Activated naive CD4-positive, alpha-beta T cell treated with anti-CD3 and anti-CD28 coated beads for 36 hours (primary cell): Measurements from ENCODE around the gene SUPT3H. TPM values are rescaled to one million over a fixed set of nuclear protein-coding genes. Genes with fewer than 3 reads are reported as not detected.
A peak's percentile ranks its signal among the peaks of the same experiment; 100 is the strongest.

Experiments used
- CTCF ChIA-PET: fragments of 350-600 bp; sonication (Branson Sonifier 250); formaldehyde crosslinking; loops from one replicate; lab custom pipeline; 2021; ENCODE audit warnings: antibody characterized with exemption; lab: Charles Lee
- DNase-seq: peaks from one replicate; pipeline ENCODE4 v3.0.0-alpha.2; 2020
- H3K27ac Mint-ChIP-seq: one replicate; pipeline ENCODE4 v1.8.0; 2021; ENCODE audit warnings: mild to moderate bottlenecking, mixed read lengths
- H3K27me3 Mint-ChIP-seq: one replicate; pipeline ENCODE4 v1.8.0; 2021; ENCODE audit warnings: low read depth, mixed read lengths
- H3K36me3 Mint-ChIP-seq: one replicate; pipeline ENCODE4 v1.8.0; 2021; ENCODE audit warnings: low read depth, mixed read lengths
- H3K4me1 Mint-ChIP-seq: one replicate; pipeline ENCODE4 v1.8.0; 2021; ENCODE audit warnings: low read depth, mixed read lengths
- H3K4me3 Mint-ChIP-seq: one replicate; pipeline ENCODE4 v1.8.0; 2021; ENCODE audit warnings: mild to moderate bottlenecking, moderate library complexity, mixed read lengths
- H3K9me3 Mint-ChIP-seq: one replicate; pipeline ENCODE4 v1.8.0; 2021; ENCODE audit warnings: mixed read lengths
- intact Hi-C: fragments of 100-400 bp; cut with micrococcal nuclease; formaldehyde crosslinking; loops from one replicate; pipeline ENCODE4 v1.15.1; 2023
- total RNA-seq, 2 experiments: library from RNA; stranded (reverse); gene quantifications; one replicate each; pipeline ENCODE4 v1.2.3, GENCODE V29; 2021

SUPT3H gene
- total RNA-seq, 2 experiments from 2014 or later = 15.7 to 17.9 TPM

DNA sequence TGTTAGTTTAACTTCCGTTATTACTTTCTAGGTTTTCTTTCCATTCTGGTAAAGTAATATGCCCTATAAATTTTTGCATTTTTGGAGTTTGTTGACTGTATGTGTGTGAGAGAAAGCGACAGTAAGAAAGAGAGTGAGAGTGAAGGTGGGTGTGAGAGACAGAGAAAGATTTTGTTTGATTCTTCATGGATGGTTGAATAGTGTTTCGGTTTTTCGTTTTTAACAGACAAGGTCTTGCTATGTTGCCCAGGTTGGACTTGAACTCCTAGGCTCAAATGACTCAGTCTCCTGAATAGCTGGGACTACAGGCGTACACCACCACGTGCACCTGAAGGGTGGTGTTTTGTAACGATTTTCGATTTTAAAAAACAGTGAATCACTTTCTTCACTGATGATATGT, 378.7 kb downstream of the SUPT3H start:
- DNase-seq = no peak
- H3K9me3 Mint-ChIP-seq = no peaks in the 10 kb centered on the region
- H3K4me3 Mint-ChIP-seq = no peak overlapping the region
- no peaks in the 10 kb centered on the region for H3K27me3 Mint-ChIP-seq
- no peak overlapping the region for H3K27ac Mint-ChIP-seq
- CTCF ChIA-PET = no interaction called here
- peaks cover 6% of the 10 kb centered on the region for H3K36me3 Mint-ChIP-seq
- intact Hi-C loops = no loop called here
- H3K4me1 Mint-ChIP-seq = peaks cover 19% of the 10 kb centered on the region

DNA sequence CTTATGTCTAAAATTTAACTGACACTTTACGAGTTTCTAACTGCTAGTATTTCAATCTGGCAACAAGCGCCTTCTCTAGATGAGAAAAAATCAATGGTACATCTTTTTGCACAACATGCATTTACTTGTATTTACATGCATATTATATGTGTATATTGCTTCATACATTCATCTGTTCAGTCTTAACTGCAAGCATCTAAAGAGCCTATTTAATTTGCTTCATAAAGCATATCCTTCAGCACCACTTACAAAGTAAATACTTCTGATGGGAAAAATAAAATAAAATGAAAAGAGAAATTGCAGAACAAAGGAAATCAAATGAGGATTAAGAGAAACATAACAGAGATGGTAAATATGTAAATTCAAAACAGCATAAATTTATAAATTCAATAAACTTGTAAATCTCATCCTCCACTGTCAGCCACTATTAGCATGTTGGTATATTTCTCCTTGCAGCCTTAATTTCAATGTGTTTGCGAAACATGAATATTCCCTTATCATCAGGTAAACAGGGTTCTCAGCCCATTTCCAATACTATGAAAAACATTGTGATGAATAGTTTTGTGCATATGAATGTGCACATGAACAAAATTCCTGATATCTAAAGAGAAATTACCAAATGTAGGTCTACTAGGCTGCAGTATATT, 382.1 kb downstream of the SUPT3H start:
- CTCF ChIA-PET = no interaction called here
- no peaks in the 10 kb centered on the region for H3K9me3 Mint-ChIP-seq
- no peaks in the 10 kb centered on the region for H3K27me3 Mint-ChIP-seq
- H3K27ac Mint-ChIP-seq = no peak overlapping the region
- DNase-seq = no peak
- intact Hi-C loops = no loop called here
- peaks cover 8% of the 10 kb centered on the region for H3K36me3 Mint-ChIP-seq
- peaks cover 1% of the 10 kb centered on the region for H3K4me1 Mint-ChIP-seq
- H3K4me3 Mint-ChIP-seq = no peak overlapping the region

DNA sequence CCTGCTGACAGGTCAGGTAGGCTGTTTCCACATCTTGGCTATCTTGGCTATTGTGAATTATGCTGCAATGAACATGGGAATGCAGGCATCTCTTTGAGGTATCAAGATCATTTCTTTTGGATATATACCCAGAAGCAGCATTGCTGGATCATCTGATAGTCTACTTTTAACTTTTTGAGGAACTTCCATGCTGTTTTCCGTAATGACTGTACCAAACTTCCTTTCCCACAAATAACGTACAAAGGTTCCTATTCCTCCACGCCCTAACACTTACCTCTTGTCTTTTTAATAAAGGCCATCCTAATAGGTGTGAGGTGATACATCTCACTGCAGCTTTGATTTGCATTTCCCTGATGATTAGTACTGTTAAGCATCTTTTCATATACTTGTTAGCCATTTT, 388.3 kb downstream of the SUPT3H start:
- Mint-ChIP-seq H3K9me3 (no peaks in the 10 kb centered on the region), H3K4me1 (peaks cover 10% of the 10 kb centered on the region), H3K36me3 (peaks cover 2% of the 10 kb centered on the region), H3K27me3 (no peaks in the 10 kb centered on the region), H3K27ac (no peak overlapping the region), H3K4me3 (no peak overlapping the region)
- intact Hi-C loops = no loop called here
- no peak for DNase-seq
- CTCF ChIA-PET = no interaction called here

DNA sequence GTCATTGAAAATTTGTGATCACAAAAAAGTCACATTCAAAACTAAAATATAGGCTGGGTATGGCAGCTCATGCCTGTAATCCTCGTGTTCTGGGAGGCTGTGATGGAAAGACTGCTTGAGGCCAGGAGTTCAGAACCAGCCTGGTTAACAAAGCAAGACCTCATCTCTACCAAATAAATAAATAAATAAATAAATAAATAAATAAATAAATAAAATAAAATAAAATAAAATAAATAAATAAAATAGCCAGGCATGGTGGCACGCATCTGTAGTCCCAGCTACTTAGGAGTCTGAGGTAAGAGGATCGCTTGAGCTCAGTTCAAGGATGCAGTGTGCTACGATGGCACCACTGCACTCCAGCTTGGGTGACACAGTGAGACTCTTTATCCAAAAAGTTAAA, 392.7 kb downstream of the SUPT3H start:
- Mint-ChIP-seq H3K4me1 (peaks cover 22% of the 10 kb centered on the region), H3K27ac (no peak overlapping the region), H3K4me3 (no peak overlapping the region), H3K9me3 (no peaks in the 10 kb centered on the region), H3K27me3 (no peaks in the 10 kb centered on the region), H3K36me3 (peaks cover 2% of the 10 kb centered on the region)
- CTCF ChIA-PET = no interaction called here
- DNase-seq = no peak
- intact Hi-C loops = no loop called here

DNA sequence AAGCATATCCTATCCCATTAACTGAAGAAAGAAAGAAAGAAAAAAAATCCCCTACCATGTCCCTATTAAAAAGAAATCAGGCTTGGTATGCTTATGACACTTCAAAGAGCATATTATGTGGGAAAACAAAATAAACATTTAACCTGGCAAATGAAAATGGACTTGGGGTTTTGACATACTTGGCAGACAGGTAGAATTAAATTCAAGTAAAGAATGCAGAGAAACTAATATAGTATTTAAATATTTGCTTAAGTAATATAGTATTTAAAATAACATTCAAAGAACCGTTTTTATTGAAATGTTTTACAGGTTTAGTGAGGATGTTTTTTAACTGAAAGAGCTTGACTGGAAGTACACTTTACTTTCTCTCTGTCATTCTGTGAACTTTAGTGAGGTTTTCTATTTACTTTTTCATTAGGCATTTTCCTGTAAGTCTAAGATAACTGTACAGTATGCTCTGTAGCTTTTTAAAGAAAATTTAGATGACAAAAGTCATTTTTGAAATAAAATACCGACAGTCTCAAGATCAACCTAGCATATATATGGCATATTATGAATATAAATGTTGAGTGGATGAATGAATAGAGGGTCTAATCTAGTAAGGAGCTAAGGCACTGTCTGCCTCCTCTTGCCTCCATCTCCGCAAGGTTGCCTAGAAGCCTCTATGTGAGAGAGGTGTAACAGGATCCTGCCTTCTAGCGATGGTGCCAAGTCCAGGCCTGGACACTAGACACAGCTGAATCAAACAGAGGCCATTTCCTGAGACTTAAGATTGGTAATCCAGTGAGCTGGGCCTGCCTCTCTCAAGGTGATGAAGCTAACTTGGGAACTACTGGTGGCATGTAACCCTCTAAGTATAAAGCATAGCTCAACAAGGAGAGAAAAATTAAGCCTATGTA, 394.0 kb downstream of the SUPT3H start:
- Mint-ChIP-seq H3K27me3 (no peaks in the 10 kb centered on the region), H3K36me3 (peaks cover 2% of the 10 kb centered on the region), H3K4me3 (no peak overlapping the region), H3K27ac (no peak overlapping the region), H3K9me3 (no peaks in the 10 kb centered on the region), H3K4me1 (peaks cover 28% of the 10 kb centered on the region)
- no peak for DNase-seq
- CTCF ChIA-PET = no interaction called here
- intact Hi-C loops = no loop called here

DNA sequence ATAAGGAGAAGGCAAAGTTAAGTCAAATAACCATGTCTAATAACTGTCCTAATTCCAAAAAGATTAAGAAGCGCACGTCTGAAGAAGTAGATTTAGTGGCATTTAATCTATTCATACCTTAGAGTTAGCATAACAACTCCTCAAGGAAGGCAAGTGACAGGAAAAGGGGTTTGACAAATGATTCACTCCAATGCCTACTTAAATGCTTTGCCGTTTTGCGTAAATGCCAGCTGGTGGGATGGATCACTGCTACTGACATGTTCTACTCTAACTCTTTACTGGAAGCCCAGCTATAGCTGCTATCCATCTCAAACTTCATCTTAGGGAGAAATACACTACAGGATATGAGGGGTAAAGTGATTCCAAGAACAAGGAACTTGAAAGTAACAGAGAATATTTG, 396.9 kb downstream of the SUPT3H start:
- CTCF ChIA-PET = no interaction called here
- Mint-ChIP-seq H3K4me1 (peaks cover 39% of the 10 kb centered on the region), H3K27ac (no peak overlapping the region), H3K36me3 (peaks cover 2% of the 10 kb centered on the region), H3K9me3 (no peaks in the 10 kb centered on the region), H3K27me3 (no peaks in the 10 kb centered on the region), H3K4me3 (no peak overlapping the region)
- intact Hi-C loops = no loop called here
- no peak for DNase-seq

DNA sequence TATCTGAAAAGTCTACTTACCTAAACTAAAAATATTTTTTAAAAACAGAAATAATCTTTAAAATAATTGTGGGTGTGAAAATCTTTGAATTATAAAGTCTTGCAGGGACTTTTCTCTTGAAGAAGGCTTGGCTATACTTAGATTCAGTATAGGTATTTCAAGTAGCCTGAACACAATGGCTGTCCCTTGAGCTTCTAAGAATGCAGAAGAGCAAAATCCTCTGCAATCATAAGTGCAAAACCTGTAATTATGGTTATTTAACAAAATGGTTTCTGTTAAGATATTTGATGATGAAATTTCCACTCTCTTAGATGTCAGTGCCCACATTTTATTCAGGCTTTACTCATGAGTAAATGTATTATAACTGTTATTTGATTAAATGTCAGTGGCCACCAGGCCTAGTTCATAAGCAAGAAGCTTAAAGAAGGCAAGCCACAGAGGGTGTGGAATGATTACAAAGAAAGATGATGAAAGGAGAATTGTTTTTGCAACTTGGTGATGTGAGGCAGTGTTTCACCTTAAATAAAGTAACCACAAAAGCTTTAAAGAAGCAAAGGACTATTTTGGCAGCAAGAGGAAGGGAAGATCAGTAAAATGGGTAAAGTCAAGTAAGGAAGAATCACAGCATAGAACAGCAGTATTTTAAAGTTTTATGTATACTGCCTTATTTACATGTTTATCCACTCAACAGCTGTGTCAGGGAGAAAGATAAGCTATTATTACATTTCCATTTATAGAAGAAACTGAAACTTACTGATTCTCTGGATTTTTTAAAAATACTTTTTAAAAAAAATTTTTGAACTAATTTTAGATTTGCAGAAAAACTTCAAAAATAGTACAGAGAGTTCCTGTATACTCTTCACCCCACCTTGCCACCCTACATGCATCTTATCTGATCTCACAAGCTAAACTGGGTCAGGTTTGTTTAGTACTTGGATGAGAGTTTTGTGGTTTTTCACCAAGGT, 400.8 kb downstream of the SUPT3H start:
- Mint-ChIP-seq H3K27ac (peak overlapping the region; percentile 16), H3K36me3 (peaks cover 15% of the 10 kb centered on the region), H3K4me3 (no peak overlapping the region), H3K9me3 (peaks cover 13% of the 10 kb centered on the region), H3K27me3 (no peaks in the 10 kb centered on the region), H3K4me1 (peaks cover 35% of the 10 kb centered on the region)
- intact Hi-C loops = loop anchor here (1.0 to 2.0 kb wide), 3 partner anchors 32 to 187 kb away; no protein-coding TSS in a partner anchor
- DNase-seq = peak; percentile 18
- CTCF ChIA-PET = interaction anchor here (0.5 kb wide), 1 partner anchor 39 kb away, joined by 3 read pairs; no protein-coding TSS in a partner anchor

DNA sequence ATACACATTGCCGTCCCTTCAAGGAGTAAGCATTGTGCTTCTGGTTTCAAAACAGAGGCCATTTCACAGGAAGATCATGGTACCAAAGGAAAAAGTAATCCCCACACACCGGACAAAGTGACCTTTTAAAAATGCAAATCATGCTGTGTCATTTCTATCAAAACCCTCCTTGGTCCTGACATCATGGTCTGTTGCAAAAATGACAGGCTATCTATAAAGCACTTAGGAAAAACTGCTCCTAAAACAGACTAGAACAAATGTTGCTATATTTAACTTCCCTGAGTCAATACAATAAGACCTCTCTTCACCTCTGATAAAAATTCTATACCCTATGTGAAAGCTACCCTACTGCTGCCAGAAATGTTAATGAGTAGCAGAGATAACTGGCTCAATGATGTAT, 403.2 kb downstream of the SUPT3H start:
- peaks cover 33% of the 10 kb centered on the region for H3K4me1 Mint-ChIP-seq
- H3K36me3 Mint-ChIP-seq = peaks cover 19% of the 10 kb centered on the region
- H3K27me3 Mint-ChIP-seq = no peaks in the 10 kb centered on the region
- H3K4me3 Mint-ChIP-seq = no peak overlapping the region
- intact Hi-C loops = no loop called here
- CTCF ChIA-PET = no interaction called here
- no peak for DNase-seq
- H3K27ac Mint-ChIP-seq = no peak overlapping the region
- peaks cover 20% of the 10 kb centered on the region for H3K9me3 Mint-ChIP-seq

DNA sequence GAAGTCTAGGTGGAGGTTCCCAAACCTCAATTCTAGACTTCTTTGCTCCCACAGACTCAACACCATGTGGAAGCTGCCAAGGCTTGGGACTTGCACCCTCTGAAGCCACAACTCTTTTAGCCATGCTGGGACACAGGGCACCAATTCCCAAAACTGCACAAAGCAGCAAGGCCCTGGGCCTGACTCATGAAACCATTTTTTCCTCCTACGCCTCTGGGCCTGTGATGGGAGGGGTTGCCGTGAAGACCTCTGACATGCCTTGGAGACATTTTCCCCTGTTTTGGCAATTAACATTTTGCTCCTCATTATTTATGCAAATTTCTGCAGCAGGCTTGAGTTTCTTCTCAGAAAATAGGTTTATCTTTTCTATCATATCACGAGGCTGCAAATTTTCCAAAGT, 405.0 kb downstream of the SUPT3H start:
- Mint-ChIP-seq H3K27me3 (no peaks in the 10 kb centered on the region), H3K9me3 (peaks cover 20% of the 10 kb centered on the region), H3K4me1 (peaks cover 33% of the 10 kb centered on the region), H3K36me3 (peaks cover 19% of the 10 kb centered on the region), H3K4me3 (no peak overlapping the region), H3K27ac (no peak overlapping the region)
- CTCF ChIA-PET = no interaction called here
- intact Hi-C loops = no loop called here
- DNase-seq = no peak

DNA sequence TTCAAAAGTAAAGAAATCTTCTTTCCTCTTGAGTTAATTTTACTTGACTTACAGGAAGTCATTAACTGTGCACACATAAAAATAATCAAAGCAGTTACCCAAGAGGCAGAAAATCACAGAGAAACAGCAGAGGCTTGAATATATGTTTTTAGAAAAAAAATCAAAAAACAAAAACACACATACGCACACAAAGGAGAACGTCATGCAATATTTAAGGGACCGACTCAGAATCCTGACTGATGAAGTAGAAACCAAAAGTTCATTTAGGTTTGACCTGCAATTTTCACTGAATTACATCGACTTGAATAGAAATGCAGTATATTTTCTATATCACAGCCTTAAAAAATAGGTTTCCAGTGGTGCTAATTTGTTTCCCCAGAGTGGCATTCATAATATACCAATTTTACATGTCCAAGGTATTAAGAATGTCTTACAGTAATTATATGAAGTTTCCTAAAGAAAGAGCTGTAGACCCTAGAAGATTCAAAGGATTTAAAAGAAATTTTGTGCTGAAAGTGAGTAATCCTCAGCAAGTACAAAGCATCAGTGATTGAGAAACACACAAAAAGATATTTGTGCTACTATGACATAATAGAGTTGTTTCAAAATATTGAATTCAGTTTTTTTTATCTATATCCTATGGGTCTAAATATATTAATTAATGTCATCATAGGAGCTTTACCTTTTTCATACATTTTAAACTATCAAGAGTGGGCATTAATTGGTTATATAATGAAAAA, 408.1 kb downstream of the SUPT3H start:
- no peaks in the 10 kb centered on the region for H3K27me3 Mint-ChIP-seq
- no peak for DNase-seq
- H3K9me3 Mint-ChIP-seq = peaks cover 20% of the 10 kb centered on the region
- peaks cover 19% of the 10 kb centered on the region for H3K36me3 Mint-ChIP-seq
- CTCF ChIA-PET = no interaction called here
- H3K4me1 Mint-ChIP-seq = peaks cover 26% of the 10 kb centered on the region
- H3K27ac Mint-ChIP-seq = no peak overlapping the region
- peak overlapping the region; percentile 44 for H3K4me3 Mint-ChIP-seq
- intact Hi-C loops = no loop called here

DNA sequence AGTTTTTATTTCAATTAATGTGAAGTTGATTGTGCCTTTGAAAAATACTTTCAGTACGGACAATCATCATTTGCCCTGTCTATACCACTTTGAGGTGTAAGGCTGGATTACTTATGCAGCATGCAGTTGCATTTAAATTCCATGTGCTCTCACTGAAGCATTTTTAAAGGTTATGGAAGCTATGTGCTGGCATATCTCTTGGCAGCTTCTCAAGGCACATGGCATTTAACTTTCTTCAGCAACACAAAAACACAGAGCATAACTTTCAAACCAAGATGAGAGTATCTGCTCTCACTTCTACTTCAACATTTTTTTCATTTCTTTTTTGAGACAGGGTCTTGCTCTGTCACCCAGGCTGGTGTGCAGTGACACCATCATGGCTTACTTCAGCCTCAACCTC, 410.3 kb downstream of the SUPT3H start:
- Mint-ChIP-seq H3K4me3 (no peak overlapping the region), H3K4me1 (peaks cover 21% of the 10 kb centered on the region), H3K27ac (no peak overlapping the region), H3K9me3 (peaks cover 8% of the 10 kb centered on the region), H3K27me3 (no peaks in the 10 kb centered on the region), H3K36me3 (peaks cover 7% of the 10 kb centered on the region)
- DNase-seq = no peak
- CTCF ChIA-PET = no interaction called here
- intact Hi-C loops = no loop called here
